22Rv1 (cell line): Measurements from ENCODE around the gene S100A3.

Experiments used
- H3K27ac ChIP-seq: fragments of 450-650 bp; 2 replicates; pipeline ENCODE4 v1.5.1; 2017
- CTCF ChIP-seq: fragments of 450-650 bp; IDR thresholded peaks from 2 replicates; pipeline ENCODE4 v1.5.1; 2017; ENCODE audit warnings: mild to moderate bottlenecking
- ZFX ChIP-seq: fragments of 450-650 bp; IDR thresholded peaks from 2 replicates; pipeline ENCODE4 v1.6.1; 2017; ENCODE audit warnings: antibody characterized with exemption, borderline replicate concordance

S100A3 gene

GRCh38 chr1:153534226-153534924, 14.7 kb downstream of the S100A3 start:
- no peak for TF ChIP-seq CTCF

GRCh38 chr1:153533689-153534201, 15.3 kb downstream of the S100A3 start:
- TF ChIP-seq CTCF: no peak
- TF ChIP-seq ZFX: no peak
- H3K27ac ChIP-seq: no peak overlapping the region

More at GRCh38 chr1:153534226-153534924, 14.7 kb downstream of the S100A3 start:
- no peak overlapping the region for H3K27ac ChIP-seq

GRCh38 chr1:153532769-153533599, 16.1 kb downstream of the S100A3 start:
- TF ChIP-seq CTCF (peak; percentile 72), ZFX (no peak)
- no peak overlapping the region for H3K27ac ChIP-seq

- no peak overlapping the region for H3K27ac ChIP-seq
- TF ChIP-seq ZFX: no peak
- TF ChIP-seq CTCF: no peak
Measured at GRCh38 chr1:153532181-153532580, 16.9 kb downstream of the S100A3 start.

GRCh38 chr1:153531638-153532037, 17.4 kb downstream of the S100A3 start:
- TF ChIP-seq CTCF (no peak), ZFX (no peak)
- H3K27ac ChIP-seq: no peak overlapping the region

- no peak overlapping the region for H3K27ac ChIP-seq
- TF ChIP-seq ZFX: no peak
- no peak for TF ChIP-seq CTCF
Measured at GRCh38 chr1:153527683-153528040, 21.4 kb downstream of the S100A3 start.
